ENCODE data around the gene SOD3.

GRCh38 chr4:24798036-24798610 is 2.8 kb downstream of the SOD3 start:
- TF ChIP-seq, protein P1, sequence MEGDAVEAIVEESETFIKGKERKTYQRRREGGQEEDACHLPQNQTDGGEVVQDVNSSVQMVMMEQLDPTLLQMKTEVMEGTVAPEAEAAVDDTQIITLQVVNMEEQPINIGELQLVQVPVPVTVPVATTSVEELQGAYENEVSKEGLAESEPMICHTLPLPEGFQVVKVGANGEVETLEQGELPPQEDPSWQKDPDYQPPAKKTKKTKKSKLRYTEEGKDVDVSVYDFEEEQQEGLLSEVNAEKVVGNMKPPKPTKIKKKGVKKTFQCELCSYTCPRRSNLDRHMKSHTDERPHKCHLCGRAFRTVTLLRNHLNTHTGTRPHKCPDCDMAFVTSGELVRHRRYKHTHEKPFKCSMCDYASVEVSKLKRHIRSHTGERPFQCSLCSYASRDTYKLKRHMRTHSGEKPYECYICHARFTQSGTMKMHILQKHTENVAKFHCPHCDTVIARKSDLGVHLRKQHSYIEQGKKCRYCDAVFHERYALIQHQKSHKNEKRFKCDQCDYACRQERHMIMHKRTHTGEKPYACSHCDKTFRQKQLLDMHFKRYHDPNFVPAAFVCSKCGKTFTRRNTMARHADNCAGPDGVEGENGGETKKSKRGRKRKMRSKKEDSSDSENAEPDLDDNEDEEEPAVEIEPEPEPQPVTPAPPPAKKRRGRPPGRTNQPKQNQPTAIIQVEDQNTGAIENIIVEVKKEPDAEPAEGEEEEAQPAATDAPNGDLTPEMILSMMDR (conservative IDR thresholded peaks at IDR 0.05; ENCODE audit: low read depth, low read length) = no peak
- TF ChIP-seq MAZ (IDR thresholded peaks at IDR 0.05; ENCODE audit: borderline replicate concordance, low read depth, low read length) = no peak
- TF ChIP-seq CEBPB (IDR thresholded peaks at IDR 0.05; ENCODE audit: low read depth, low read length) = no peak
- TF ChIP-seq POLR2A (IDR thresholded peaks at IDR 0.05; ENCODE audit: low read depth, low read length) = no peak
- no peak for TF ChIP-seq RAD21 (IDR thresholded peaks at IDR 0.05; ENCODE audit: low read length)
- no peak for TF ChIP-seq FOS (IDR thresholded peaks at IDR 0.05; ENCODE audit: low read depth, low read length)
- no peak for TF ChIP-seq MXI1 (IDR thresholded peaks at IDR 0.05; ENCODE audit: borderline replicate concordance, low read depth, low read length)
- TF ChIP-seq RFX5 (IDR thresholded peaks at IDR 0.05; ENCODE audit: low read depth, low read length) = no peak
- no peak for TF ChIP-seq NFE2L2 (IDR thresholded peaks at IDR 0.05; ENCODE audit: low read depth, low read length)
- TF ChIP-seq MAFK (IDR thresholded peaks at IDR 0.05; ENCODE audit: low read depth, low read length) = no peak
- TF ChIP-seq, protein P2, sequence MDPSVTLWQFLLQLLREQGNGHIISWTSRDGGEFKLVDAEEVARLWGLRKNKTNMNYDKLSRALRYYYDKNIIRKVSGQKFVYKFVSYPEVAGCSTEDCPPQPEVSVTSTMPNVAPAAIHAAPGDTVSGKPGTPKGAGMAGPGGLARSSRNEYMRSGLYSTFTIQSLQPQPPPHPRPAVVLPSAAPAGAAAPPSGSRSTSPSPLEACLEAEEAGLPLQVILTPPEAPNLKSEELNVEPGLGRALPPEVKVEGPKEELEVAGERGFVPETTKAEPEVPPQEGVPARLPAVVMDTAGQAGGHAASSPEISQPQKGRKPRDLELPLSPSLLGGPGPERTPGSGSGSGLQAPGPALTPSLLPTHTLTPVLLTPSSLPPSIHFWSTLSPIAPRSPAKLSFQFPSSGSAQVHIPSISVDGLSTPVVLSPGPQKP (IDR thresholded peaks at IDR 0.05; ENCODE audit: borderline replicate concordance, low read depth, low read length) = no peak
- no peak for TF ChIP-seq RCOR1 (IDR thresholded peaks at IDR 0.05; ENCODE audit: insufficient replicate concordance, low read length)
- TF ChIP-seq, protein P3, sequence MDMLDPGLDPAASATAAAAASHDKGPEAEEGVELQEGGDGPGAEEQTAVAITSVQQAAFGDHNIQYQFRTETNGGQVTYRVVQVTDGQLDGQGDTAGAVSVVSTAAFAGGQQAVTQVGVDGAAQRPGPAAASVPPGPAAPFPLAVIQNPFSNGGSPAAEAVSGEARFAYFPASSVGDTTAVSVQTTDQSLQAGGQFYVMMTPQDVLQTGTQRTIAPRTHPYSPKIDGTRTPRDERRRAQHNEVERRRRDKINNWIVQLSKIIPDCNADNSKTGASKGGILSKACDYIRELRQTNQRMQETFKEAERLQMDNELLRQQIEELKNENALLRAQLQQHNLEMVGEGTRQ (IDR thresholded peaks at IDR 0.05; ENCODE audit: low read depth, low read length) = no peak
